HG03108 (cell line): Measurements from ENCODE around the gene PSMA2.

Source experiments
- ATAC-seq: cut with Tn5 transposase; IDR thresholded peaks from one replicate; pipeline ENCODE4 v1.9.1; 2021; ENCODE audit warnings: moderate library complexity; ENCODE audit not compliant: unreplicated experiment

Gene PSMA2

GRCh38 chr7:42940985-42941847 lies 9.2 kb upstream of the PSMA2 start:
- ATAC-seq, result no peak

- no peak for ATAC-seq
Observed at GRCh38 chr7:42939457-42940240, 7.7 kb upstream of the PSMA2 start.

- no peak for ATAC-seq
Observed at GRCh38 chr7:42935861-42936260, 3.9 kb upstream of the PSMA2 start.

GRCh38 chr7:42934291-42934690 lies 2.3 kb upstream of the PSMA2 start:
- no peak for ATAC-seq

- ATAC-seq, result no peak
Observed at GRCh38 chr7:42932811-42933591, 1.0 kb upstream of the PSMA2 start.

GRCh38 chr7:42931447-42931833 lies 534 bp downstream of the PSMA2 start:
- no peak for ATAC-seq

GRCh38 chr7:42930889-42931288 lies 1.1 kb downstream of the PSMA2 start:
- ATAC-seq, result no peak

- no peak for ATAC-seq
Observed at GRCh38 chr7:42929449-42929848, 2.5 kb downstream of the PSMA2 start.

- ATAC-seq, result no peak
Observed at GRCh38 chr7:42928754-42929153, 3.2 kb downstream of the PSMA2 start.

- no peak for ATAC-seq
Observed at GRCh38 chr7:42926204-42926603, 5.8 kb downstream of the PSMA2 start.

GRCh38 chr7:42925630-42926029 lies 6.3 kb downstream of the PSMA2 start:
- ATAC-seq, result no peak

- no peak for ATAC-seq
Observed at GRCh38 chr7:42924223-42924838, 7.6 kb downstream of the PSMA2 start.

- ATAC-seq, result no peak
Observed at GRCh38 chr7:42922017-42922753, 9.8 kb downstream of the PSMA2 start.

- no peak for ATAC-seq
Observed at GRCh38 chr7:42915356-42915755, 16.6 kb downstream of the PSMA2 start.

GRCh38 chr7:42914421-42915045 lies 17.4 kb downstream of the PSMA2 start:
- no peak for ATAC-seq

GRCh38 chr7:42914009-42914408 lies 18.0 kb downstream of the PSMA2 start:
- no peak for ATAC-seq

- ATAC-seq, result no peak
Observed at GRCh38 chr7:42913591-42913990, 18.4 kb downstream of the PSMA2 start.

- peak; percentile 94 for ATAC-seq
Observed at GRCh38 chr7:42911454-42912447, 20.2 kb downstream of the PSMA2 start, which contains the start of gene C7orf25. Gene C7orf25 (minus strand): TSS chr7:42912070. CDS start chr7:42910900, 1,170 bp downstream.
